Loucy (cell line): ENCODE results near the gene GSTT2B.
"Not testable (repeated sequence)": the region's sequence is repeated elsewhere in the genome, so short reads cannot be mapped to it uniquely, and the experiment has no call there.

Experiments
- CTCF ChIP-seq: fragments of 200-600 bp; sonication (generic); conservative IDR thresholded peaks from 2 replicates; pipeline ENCODE4 v1.5.1; 2014; ENCODE audit warnings: mild to moderate bottlenecking, antibody characterized with exemption, low read length
- EZH2phosphoT487 ChIP-seq: fragments of 200-600 bp; IDR thresholded peaks from 2 replicates; pipeline ENCODE4 v1.6.1; 2018; ENCODE audit warnings: antibody characterized with exemption, mild to moderate bottlenecking, moderate library complexity, borderline replicate concordance

- not testable (repeated sequence) for TF ChIP-seq CTCF, EZH2phosphoT487
Observed at GRCh38 chr22:23993080-23993479, 32.1 kb upstream of the GSTT2B start.
